ENCODE measurements around the gene CFAP97.
"Not testable (repeated sequence)": the region's sequence is repeated elsewhere in the genome, so short reads cannot be mapped to it uniquely, and the experiment has no call there.

DNA sequence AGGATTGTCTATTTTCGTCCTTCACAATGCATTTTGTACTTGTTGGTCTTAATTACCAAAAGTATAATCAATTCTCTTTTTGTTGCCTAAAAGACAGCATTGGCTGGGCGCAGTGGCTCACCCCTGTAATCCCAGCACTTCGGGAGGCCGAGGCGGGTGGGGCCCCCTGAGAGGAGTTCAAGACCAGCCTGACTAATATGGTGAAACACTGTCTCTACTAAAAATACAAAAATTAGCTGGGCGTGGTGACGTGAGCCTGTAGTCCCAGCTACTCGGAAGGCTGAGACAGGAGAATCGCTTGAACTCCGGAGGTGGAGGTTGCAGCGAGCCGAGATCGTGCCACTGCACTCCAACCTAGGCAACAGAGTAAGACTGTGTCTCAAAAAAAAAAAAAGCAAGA is 1.3 kb upstream of the CFAP97 start:
- not testable (repeated sequence) for TF ChIP-seq YY1 (IDR thresholded peaks at IDR 0.05; ENCODE audit: insufficient read depth, insufficient read length); ZNF274 (IDR thresholded peaks at IDR 0.05; ENCODE audit: low read depth, low read length); SUZ12 (IDR thresholded peaks at IDR 0.05; ENCODE audit: extremely low read depth, insufficient read depth, insufficient read length)
